H9 (cell line): ENCODE results near the gene RARG. TPM values are rescaled to one million over a fixed set of nuclear protein-coding genes. Genes with fewer than 3 reads are reported as not detected.

ENCODE experiments used
- DNase-seq: peaks from one replicate; pipeline ENCODE4 v3.0.0-alpha.2; 2017
- H2AFZ ChIP-seq: one replicate; pipeline ENCODE4 v1.6.1; 2013; ENCODE audit warnings: mild to moderate bottlenecking, low read length, control low read depth, moderate library complexity
- H2AK5ac ChIP-seq: 2 replicates; pipeline ENCODE4 v1.6.1; 2013; ENCODE audit warnings: low read length, control low read depth, mixed read lengths; ENCODE audit not compliant: insufficient read length
- H2BK120ac ChIP-seq: one replicate; pipeline ENCODE4 v1.6.1; 2013; ENCODE audit warnings: low read depth, mild to moderate bottlenecking, low read length, control low read depth, inconsistent platforms; ENCODE audit not compliant: poor library complexity, severe bottlenecking
- H2BK12ac ChIP-seq: 2 replicates; pipeline ENCODE4 v1.6.1; 2013; ENCODE audit warnings: low read length, control low read depth, mixed read lengths, low read depth; ENCODE audit not compliant: insufficient read length
- H2BK15ac ChIP-seq: 2 replicates; pipeline ENCODE4 v1.6.1; 2013; ENCODE audit warnings: low read depth, low read length, control low read depth
- H2BK20ac ChIP-seq: one replicate; pipeline ENCODE4 v1.6.1; 2013; ENCODE audit warnings: low read depth, mild to moderate bottlenecking, low read length, control low read depth, inconsistent platforms; ENCODE audit not compliant: poor library complexity, severe bottlenecking
- H2BK5ac ChIP-seq: 2 replicates; pipeline ENCODE4 v1.6.1; 2013; ENCODE audit warnings: low read length, control low read depth, mixed read lengths; ENCODE audit not compliant: insufficient read length
- H3K14ac ChIP-seq: 2 replicates; pipeline ENCODE4 v1.6.1; 2013; ENCODE audit warnings: low read length, control low read depth; ENCODE audit not compliant: insufficient read depth
- H3K18ac ChIP-seq: 2 replicates; pipeline ENCODE4 v1.6.1; 2013; ENCODE audit warnings: low read depth, mild to moderate bottlenecking, mixed read lengths, low read length, control low read depth; ENCODE audit not compliant: insufficient read length
- H3K23ac ChIP-seq: 2 replicates; pipeline ENCODE4 v1.6.1; 2013; ENCODE audit warnings: low read length, control low read depth, mixed read lengths, low read depth; ENCODE audit not compliant: insufficient read length
- H3K23me2 ChIP-seq: 2 replicates; pipeline ENCODE4 v1.6.1; 2013; ENCODE audit warnings: low read depth, mild to moderate bottlenecking, mixed read lengths, low read length, control low read depth; ENCODE audit not compliant: insufficient read length, poor library complexity, severe bottlenecking
- H3K27ac ChIP-seq: 2 replicates; pipeline ENCODE4 v1.5.1; 2013; ENCODE audit warnings: low read length, control low read depth, mixed read lengths, low read depth; ENCODE audit not compliant: insufficient read length
- H3K27me3 ChIP-seq: 2 replicates; pipeline ENCODE4 v1.6.1; 2013; ENCODE audit warnings: low read length, control low read depth, inconsistent platforms; ENCODE audit not compliant: insufficient read depth
- H3K4ac ChIP-seq: 2 replicates; pipeline ENCODE4 v1.6.1; 2013; ENCODE audit warnings: low read depth, mild to moderate bottlenecking, control low read depth, inconsistent platforms, low read length, moderate library complexity
- H3K4me1 ChIP-seq: 2 replicates; pipeline ENCODE4 v1.6.1; 2013; ENCODE audit warnings: low read length, control low read depth, inconsistent platforms; ENCODE audit not compliant: insufficient read depth
- H3K4me2 ChIP-seq: 2 replicates; pipeline ENCODE4 v1.6.1; 2013; ENCODE audit warnings: low read length, control low read depth, mixed read lengths; ENCODE audit not compliant: insufficient read length, insufficient read depth
- H3K56ac ChIP-seq: 2 replicates; pipeline ENCODE4 v1.6.1; 2013; ENCODE audit warnings: low read depth, mild to moderate bottlenecking, mixed read lengths, low read length, control low read depth; ENCODE audit not compliant: insufficient read length
- H3K79me1 ChIP-seq: 2 replicates; pipeline ENCODE4 v1.6.1; 2013; ENCODE audit warnings: low read depth, mild to moderate bottlenecking, moderate library complexity, low read length, control low read depth, inconsistent platforms; ENCODE audit not compliant: insufficient read depth, poor library complexity, severe bottlenecking
- H3K79me2 ChIP-seq: 2 replicates; pipeline ENCODE4 v1.6.1; 2013; ENCODE audit warnings: low read length, control low read depth, inconsistent platforms; ENCODE audit not compliant: insufficient read depth
- H3K9ac ChIP-seq: 2 replicates; pipeline ENCODE4 v1.6.1; 2013; ENCODE audit warnings: low read length, control low read depth, mixed read lengths; ENCODE audit not compliant: insufficient read length; ENCODE audit errors: extremely low read depth
- H3K9me3 ChIP-seq: one replicate; pipeline ENCODE4 v1.6.1; 2013; ENCODE audit warnings: low read depth, low read length, inconsistent platforms; ENCODE audit not compliant: control insufficient read depth
- H3T11ph ChIP-seq: one replicate; pipeline ENCODE4 v1.6.1; 2013; ENCODE audit warnings: mild to moderate bottlenecking, low read length, control low read depth, inconsistent platforms
- H4K20me1 ChIP-seq: one replicate; pipeline ENCODE4 v1.6.1; 2013; ENCODE audit not compliant: control insufficient read depth, insufficient read length, insufficient read depth
- H4K5ac ChIP-seq: 2 replicates; pipeline ENCODE4 v1.6.1; 2013; ENCODE audit warnings: low read depth, mild to moderate bottlenecking, mixed read lengths, low read length, control low read depth; ENCODE audit not compliant: insufficient read length
- H4K8ac ChIP-seq: replicated peaks from 2 replicates; pipeline ENCODE4 v1.6.1; 2013; ENCODE audit warnings: low read length, control low read depth, mixed read lengths, low read depth; ENCODE audit not compliant: insufficient read length
- H4K91ac ChIP-seq: 2 replicates; pipeline ENCODE4 v1.6.1; 2013; ENCODE audit warnings: low read depth, mild to moderate bottlenecking, moderate library complexity, mixed read lengths, low read length, control low read depth; ENCODE audit not compliant: insufficient read length
- H3K27ac Mint-ChIP-seq, 3 experiments: 2 replicates in 2 of 3; 3 replicates in 1 of 3; pipeline ENCODE4 v1.8.0; 2020 to 2021; ENCODE audit warnings: mixed read lengths in 3 of 3, mild to moderate bottlenecking in 1 of 3, moderate library complexity in 1 of 3
- H3K27me3 Mint-ChIP-seq: 2 replicates; pipeline ENCODE4 v1.8.0; 2021; ENCODE audit warnings: low read depth, mild to moderate bottlenecking, moderate library complexity, mixed read lengths
- H3K36me3 Mint-ChIP-seq, 3 experiments: 2 replicates in 2 of 3; 3 replicates in 1 of 3; pipeline ENCODE4 v1.8.0; 2020 to 2021; ENCODE audit warnings: low read depth in 3 of 3, mixed read lengths in 3 of 3; ENCODE audit not compliant: insufficient read depth in 1 of 3
- H3K4me1 Mint-ChIP-seq, 2 experiments: 2 replicates each; pipeline ENCODE4 v1.8.0; 2020; ENCODE audit warnings: mixed read lengths in 2 of 2
- H3K4me3 Mint-ChIP-seq, 2 experiments: 2 replicates in 1 of 2; 3 replicates in 1 of 2; pipeline ENCODE4 v1.8.0; 2020 to 2021; ENCODE audit warnings: mild to moderate bottlenecking in 2 of 2, mixed read lengths in 2 of 2, moderate library complexity in 1 of 2
- H3K9me3 Mint-ChIP-seq, 2 experiments: 2 replicates in 1 of 2; 3 replicates in 1 of 2; pipeline ENCODE4 v1.8.0; 2020; ENCODE audit warnings: mild to moderate bottlenecking in 2 of 2, mixed read lengths in 2 of 2, moderate library complexity in 1 of 2
- WGBS: extraction: QIAGEN DNeasy Blood & Tissue Kit; methylation state at CpG from one replicate; pipeline ENCODE4 v1.1.7; 2013; ENCODE audit warnings: missing lambda C conversion rate, low lambda C conversion rate, mixed read lengths; ENCODE audit not compliant: insufficient read length; ENCODE audit errors: extremely low coverage; 5-methylcytosine and 5-hydroxymethylcytosine counted together
- total RNA-seq: library from RNA; stranded (reverse); gene quantifications from 2 replicates; pipeline ENCODE4 v1.2.1, GENCODE V29; 2021
- TF ChIP-seq, protein P1 (sequence below): fragments of 200-600 bp; sonication (generic); conservative IDR thresholded peaks from 3 replicates; pipeline ENCODE4 v1.8.0; 2021; ENCODE audit warnings: antibody characterized with exemption, mild to moderate bottlenecking

Gene RARG
- total RNA-seq, 1 experiment from 2014 or later = 43.7 TPM

DNA sequence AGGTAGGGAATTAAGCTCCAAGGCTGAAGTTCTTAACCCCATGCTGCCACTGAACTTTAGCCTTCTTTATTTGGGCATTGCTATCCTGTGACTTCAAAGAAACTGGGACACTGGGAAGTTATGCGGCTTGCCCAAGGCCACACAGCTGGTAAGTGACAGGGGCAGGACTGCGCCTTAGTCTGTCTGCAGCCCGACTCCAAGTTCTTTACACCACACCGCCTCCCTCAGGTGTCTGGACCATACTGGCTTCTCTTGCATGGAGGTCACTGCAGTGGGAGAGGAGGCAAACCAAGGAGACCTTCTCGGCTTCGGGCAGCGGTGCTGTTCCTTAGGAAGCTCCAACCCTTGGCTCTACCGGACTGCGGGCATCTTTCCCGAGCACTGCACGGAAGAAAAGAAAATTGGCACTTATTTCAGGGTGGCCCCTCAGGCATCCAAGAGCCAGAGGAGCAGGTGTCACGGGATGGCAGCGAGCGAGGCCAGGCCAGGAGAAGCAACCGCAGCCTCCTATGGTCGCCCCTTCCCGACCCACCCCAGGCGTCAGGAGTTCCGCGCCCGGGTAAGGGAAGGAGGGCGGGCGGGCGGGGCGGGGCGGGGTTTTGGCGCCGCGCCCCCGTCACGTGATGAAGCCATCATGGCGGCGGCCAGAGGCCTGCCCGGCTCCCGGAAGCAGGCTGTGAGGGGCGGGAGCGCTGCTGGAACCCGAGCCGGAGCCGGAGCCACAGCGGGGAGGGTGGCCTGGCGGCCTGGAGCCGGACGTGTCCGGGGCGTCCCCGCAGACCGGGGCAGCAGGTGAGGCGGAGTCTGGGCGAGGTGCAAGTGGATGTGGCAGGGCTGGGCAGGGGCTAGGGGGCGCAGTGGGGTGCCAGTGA lies 19.7 kb upstream of the RARG start:
- Histone ChIP-seq H2BK120ac (no peak overlapping the region), H2AFZ (peak overlapping the region; percentile 69)

More for the DNA sequence above, 19.7 kb upstream of the RARG start:
- Histone ChIP-seq H2BK5ac (no peak overlapping the region), H3K27me3 (no peaks in the 10 kb centered on the region), H4K5ac (no peak overlapping the region), H3K79me2 (peaks cover 3% of the 10 kb centered on the region; the same call in 1 of the 2 replicates), H3K4ac (no peak overlapping the region), H3K4me2 (peak overlapping the region; percentile 96), H3K23me2 (peaks cover 14% of the 10 kb centered on the region), H2AK5ac (no peak overlapping the region), H3K14ac (peak overlapping the region; percentile 92), H2BK20ac (no peak overlapping the region), H3K4me1 (peaks cover 3% of the 10 kb centered on the region; the same call in 1 of the 2 replicates), H3K27ac (no peak overlapping the region), H4K91ac (no peak overlapping the region), H3K56ac (no peak overlapping the region), H3K9ac (peak overlapping the region; percentile 84), H4K8ac (peak overlapping the region; percentile 94), H3T11ph (no peak overlapping the region), H2BK12ac (no peak overlapping the region), H3K9me3 (no peaks in the 10 kb centered on the region), H2BK15ac (no peak overlapping the region), H3K18ac (peak overlapping the region; percentile 95), H3K23ac (no peak overlapping the region), H3K79me1 (peaks cover 4% of the 10 kb centered on the region), H4K20me1 (no peaks in the 10 kb centered on the region)
- Mint-ChIP-seq H3K27me3 (no peaks in the 10 kb centered on the region; the same call in 1 of the 2 replicates), H3K4me1 (peaks cover 21 to 22% of the 10 kb centered on the region in 2 experiments), H3K9me3 (no peaks in the 10 kb centered on the region; a peak in 1 of 5 replicates), H3K27ac (peak overlapping the region; percentile 94 to 98 (median 98)), H3K4me3 (peak overlapping the region; percentile 94 to 98), H3K36me3 (peaks cover 3 to 6% (median 5%) of the 10 kb centered on the region in 3 experiments; a peak in 4 of 7 replicates)
- peak; percentile 95 for DNase-seq
- no CpG with 5 or more reads among the region's 51 CpGs for WGBS
- TF ChIP-seq, protein P1, sequence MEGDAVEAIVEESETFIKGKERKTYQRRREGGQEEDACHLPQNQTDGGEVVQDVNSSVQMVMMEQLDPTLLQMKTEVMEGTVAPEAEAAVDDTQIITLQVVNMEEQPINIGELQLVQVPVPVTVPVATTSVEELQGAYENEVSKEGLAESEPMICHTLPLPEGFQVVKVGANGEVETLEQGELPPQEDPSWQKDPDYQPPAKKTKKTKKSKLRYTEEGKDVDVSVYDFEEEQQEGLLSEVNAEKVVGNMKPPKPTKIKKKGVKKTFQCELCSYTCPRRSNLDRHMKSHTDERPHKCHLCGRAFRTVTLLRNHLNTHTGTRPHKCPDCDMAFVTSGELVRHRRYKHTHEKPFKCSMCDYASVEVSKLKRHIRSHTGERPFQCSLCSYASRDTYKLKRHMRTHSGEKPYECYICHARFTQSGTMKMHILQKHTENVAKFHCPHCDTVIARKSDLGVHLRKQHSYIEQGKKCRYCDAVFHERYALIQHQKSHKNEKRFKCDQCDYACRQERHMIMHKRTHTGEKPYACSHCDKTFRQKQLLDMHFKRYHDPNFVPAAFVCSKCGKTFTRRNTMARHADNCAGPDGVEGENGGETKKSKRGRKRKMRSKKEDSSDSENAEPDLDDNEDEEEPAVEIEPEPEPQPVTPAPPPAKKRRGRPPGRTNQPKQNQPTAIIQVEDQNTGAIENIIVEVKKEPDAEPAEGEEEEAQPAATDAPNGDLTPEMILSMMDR = peak; percentile 55; the same call in 2 of the 3 replicates
